Activated naive CD4-positive, alpha-beta T cell (primary cell): ENCODE measurements around the gene SLC14A1.

Experiments
- DNase-seq, 4 experiments: peaks; one replicate each; lab custom pipeline; 2025; lab: John Stamatoyannopoulos, UW

SLC14A1 gene

GRCh38 chr18:45723567-45724355 lies at the start of gene SLC14A1:
Gene SLC14A1 (plus strand): TSS chr18:45724181. CDS start chr18:45730321, 6,140 bp downstream.
- no peak for DNase-seq

- DNase-seq = no peak
Observed at GRCh38 chr18:45677276-45677807, 46.6 kb upstream of the SLC14A1 start.

GRCh38 chr18:45678441-45678840 lies 45.5 kb upstream of the SLC14A1 start:
- DNase-seq = no peak

GRCh38 chr18:45678850-45679249 lies 45.1 kb upstream of the SLC14A1 start:
- no peak for DNase-seq

- no peak for DNase-seq
Observed at GRCh38 chr18:45680066-45680690, 43.8 kb upstream of the SLC14A1 start.

GRCh38 chr18:45682181-45682580 lies 41.8 kb upstream of the SLC14A1 start:
- no peak for DNase-seq

- no peak for DNase-seq
Observed at GRCh38 chr18:45684341-45685115, 39.5 kb upstream of the SLC14A1 start.

GRCh38 chr18:45686891-45687611 lies 36.9 kb upstream of the SLC14A1 start:
- DNase-seq = peak in 2 of 4 experiments; percentile 18 to 20

GRCh38 chr18:45687621-45688020 lies 36.4 kb upstream of the SLC14A1 start:
- peak in 2 of 4 experiments; percentile 9 to 13 for DNase-seq

GRCh38 chr18:45688113-45688512 lies 35.9 kb upstream of the SLC14A1 start:
- no peak for DNase-seq

GRCh38 chr18:45688833-45689232 lies 35.1 kb upstream of the SLC14A1 start:
- DNase-seq = peak in 3 of 4 experiments; percentile 7 to 36 (median 11)

- no peak for DNase-seq
Observed at GRCh38 chr18:45689396-45689795, 34.6 kb upstream of the SLC14A1 start.

- DNase-seq = peak; percentile 52 to 71 (median 57)
Observed at GRCh38 chr18:45690975-45691815, 32.8 kb upstream of the SLC14A1 start.

- DNase-seq = no peak
Observed at GRCh38 chr18:45691816-45692179, 32.2 kb upstream of the SLC14A1 start.

- DNase-seq = no peak
Observed at GRCh38 chr18:45702708-45703265, 21.2 kb upstream of the SLC14A1 start.

- no peak for DNase-seq
Observed at GRCh38 chr18:45708831-45709230, 15.2 kb upstream of the SLC14A1 start.

- DNase-seq = no peak
Observed at GRCh38 chr18:45712061-45712460, 11.9 kb upstream of the SLC14A1 start.

- DNase-seq = no peak
Observed at GRCh38 chr18:45713239-45713638, 10.7 kb upstream of the SLC14A1 start.

GRCh38 chr18:45715212-45715780 lies 8.7 kb upstream of the SLC14A1 start:
- no peak for DNase-seq

- no peak for DNase-seq
Observed at GRCh38 chr18:45719106-45719505, 4.9 kb upstream of the SLC14A1 start.
